ENCODE data around the gene PDXDC1.
A peak's percentile ranks its signal among the peaks of the same experiment; 100 is the strongest.
"Not testable (repeated sequence)": the region's sequence is repeated elsewhere in the genome, so short reads cannot be mapped to it uniquely, and the experiment has no call there.

Gene PDXDC1, protein sequence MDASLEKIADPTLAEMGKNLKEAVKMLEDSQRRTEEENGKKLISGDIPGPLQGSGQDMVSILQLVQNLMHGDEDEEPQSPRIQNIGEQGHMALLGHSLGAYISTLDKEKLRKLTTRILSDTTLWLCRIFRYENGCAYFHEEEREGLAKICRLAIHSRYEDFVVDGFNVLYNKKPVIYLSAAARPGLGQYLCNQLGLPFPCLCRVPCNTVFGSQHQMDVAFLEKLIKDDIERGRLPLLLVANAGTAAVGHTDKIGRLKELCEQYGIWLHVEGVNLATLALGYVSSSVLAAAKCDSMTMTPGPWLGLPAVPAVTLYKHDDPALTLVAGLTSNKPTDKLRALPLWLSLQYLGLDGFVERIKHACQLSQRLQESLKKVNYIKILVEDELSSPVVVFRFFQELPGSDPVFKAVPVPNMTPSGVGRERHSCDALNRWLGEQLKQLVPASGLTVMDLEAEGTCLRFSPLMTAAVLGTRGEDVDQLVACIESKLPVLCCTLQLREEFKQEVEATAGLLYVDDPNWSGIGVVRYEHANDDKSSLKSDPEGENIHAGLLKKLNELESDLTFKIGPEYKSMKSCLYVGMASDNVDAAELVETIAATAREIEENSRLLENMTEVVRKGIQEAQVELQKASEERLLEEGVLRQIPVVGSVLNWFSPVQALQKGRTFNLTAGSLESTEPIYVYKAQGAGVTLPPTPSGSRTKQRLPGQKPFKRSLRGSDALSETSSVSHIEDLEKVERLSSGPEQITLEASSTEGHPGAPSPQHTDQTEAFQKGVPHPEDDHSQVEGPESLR

GRCh38 chr16:14974656-14975417 is at the start of gene PDXDC1:
Gene PDXDC1 (plus strand): TSS chr16:14975026. CDS start chr16:14975200, 174 bp downstream.
- peak; percentile 95 for DNase-seq

- DNase-seq: not testable (repeated sequence)
Observed at GRCh38 chr16:14928064-14928714, 46.6 kb upstream of the PDXDC1 start.

DNA sequence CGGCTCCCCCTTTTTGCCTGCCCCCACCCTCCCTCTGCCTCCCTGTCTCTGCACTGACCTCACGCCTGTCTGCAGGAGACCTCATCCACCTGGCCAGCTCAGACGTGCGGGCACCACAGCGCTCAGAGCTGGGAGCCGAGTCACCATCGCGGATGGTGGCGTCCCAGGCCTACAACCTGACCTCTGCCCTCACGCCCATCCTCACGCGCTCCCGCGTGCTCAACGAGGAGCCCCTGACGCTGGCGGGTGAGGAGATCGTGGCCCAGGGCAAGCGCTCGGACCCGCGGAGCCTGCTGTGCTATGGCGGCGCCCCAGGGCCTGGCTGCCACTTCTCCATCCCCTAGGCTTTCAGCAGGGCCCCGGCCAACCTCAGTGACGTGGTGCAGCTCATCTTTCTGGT is 45.6 kb upstream of the PDXDC1 start:
- DNase-seq: not testable (repeated sequence)

DNA sequence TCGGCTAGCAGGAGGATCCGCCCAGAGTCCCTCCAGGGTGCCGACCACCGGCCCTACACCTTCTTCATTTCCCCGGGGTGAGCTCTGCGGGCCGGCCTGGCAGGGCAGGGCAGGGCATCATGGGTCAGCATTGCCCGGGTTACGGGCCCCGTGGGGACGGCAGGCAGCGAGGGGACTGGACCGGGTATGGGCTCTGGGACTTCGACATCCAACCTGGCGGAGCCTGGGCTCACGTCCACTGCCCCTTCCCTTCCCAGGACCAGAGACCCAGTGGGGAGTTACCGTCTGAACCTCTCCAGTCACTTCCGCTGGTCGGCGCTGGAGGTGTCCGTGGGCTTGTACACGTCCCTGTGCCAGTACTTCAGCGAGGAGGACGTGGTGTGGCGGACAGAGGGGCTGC is 44.6 kb upstream of the PDXDC1 start:
- DNase-seq: not testable (repeated sequence)

- DNase-seq: not testable (repeated sequence)
Observed at GRCh38 chr16:14930971-14931370, 43.9 kb upstream of the PDXDC1 start.

DNA sequence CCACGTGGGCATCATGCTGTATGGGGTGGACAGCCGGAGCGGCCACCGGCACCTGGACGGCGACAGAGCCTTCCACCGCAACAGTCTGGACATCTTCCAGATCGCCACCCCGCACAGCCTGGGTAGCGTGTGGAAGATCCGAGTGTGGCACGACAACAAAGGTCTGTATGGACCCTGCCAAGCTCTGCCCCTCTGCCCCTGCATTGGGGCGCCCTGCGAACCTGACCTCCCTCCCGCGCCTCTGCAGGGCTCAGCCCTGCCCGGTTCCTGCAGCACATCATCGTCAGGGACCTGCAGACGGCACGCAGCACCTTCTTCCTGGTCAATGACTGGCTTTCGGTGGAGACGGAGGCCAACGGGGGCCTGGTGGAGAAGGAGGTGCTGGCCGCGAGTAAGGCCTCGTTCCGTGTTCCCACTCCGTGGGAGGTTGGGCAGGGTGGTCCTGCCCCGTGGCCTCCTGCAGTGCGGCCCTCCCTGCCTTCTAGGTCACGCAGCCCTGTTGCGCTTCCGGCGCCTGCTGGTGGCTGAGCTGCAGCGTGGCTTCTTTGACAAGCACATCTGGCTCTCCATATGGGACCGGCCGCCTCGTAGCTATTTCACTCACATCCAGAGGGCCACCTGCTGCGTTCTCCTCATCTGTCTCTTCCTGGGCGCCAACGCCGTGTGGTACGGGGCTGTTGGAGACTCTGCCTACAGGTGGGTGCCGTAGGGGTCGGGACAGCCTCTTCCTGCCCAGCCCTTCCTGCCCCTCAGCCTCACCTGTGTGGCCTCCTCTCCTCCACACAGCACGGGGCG is 42.0 kb upstream of the PDXDC1 start:
- not testable (repeated sequence) for DNase-seq

DNA sequence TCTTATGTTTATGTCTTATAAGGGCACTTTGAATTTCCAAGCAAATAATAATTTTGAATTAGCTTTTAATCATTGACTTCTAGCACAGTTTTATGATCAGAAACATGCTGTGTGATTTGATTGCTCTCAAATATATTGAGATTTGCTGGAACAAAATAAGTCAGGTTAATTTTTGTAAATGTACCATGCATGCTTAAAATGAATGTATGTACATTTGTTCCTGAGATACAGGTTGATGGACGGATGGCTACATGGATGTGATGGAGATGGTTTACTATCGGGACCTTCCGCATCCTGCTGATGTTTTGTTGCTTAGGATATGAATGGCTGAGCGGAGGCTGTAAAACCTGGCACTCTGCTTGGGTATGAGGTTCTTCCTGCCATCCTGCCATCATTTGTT is 37.7 kb upstream of the PDXDC1 start, which contains the start of gene NPIPA1:
Gene NPIPA1, plus strand, starts transcription at position 301 of the 400 bp plus-strand sequence. Its CDS starts 0 bp downstream, at position 301.
- not testable (repeated sequence) for DNase-seq

GRCh38 chr16:14937994-14938393 is 36.8 kb upstream of the PDXDC1 start:
- not testable (repeated sequence) for DNase-seq

- DNase-seq: not testable (repeated sequence)
Observed at GRCh38 chr16:14942686-14943085, 32.1 kb upstream of the PDXDC1 start.

DNA sequence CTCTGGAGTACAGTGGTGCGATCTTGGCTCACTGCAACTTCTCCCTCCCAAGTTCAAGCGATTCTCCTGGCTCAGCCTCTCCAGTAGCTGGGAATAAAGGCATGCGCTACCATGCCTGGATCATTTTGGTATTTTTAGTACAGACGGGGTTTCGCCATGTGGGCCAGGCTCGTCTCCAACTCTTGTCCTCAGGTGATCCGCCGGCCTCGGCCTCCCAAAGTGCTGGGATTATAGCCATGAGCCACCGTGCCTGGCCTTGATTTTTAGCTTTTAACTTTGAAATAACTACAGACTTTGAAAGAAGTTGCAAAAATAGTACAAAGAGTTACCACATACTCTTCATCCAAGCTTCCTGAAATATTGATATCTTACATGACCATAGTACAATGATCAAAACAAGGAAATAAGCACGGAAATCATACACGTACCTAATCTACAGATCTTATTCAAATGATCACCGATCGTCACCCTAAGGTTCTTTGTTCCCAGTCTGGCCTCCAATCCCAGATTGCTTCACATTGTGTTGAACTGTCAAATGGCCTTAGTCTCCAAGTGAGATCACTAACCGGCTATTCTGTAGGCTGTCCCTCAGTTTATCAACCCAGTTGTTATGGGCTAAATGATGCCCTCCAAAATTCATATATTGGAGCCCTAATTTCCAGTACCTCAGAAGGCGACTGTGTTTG is 19.1 kb upstream of the PDXDC1 start:
- DNase-seq: no peak

GRCh38 chr16:14957576-14958322 is 17.1 kb upstream of the PDXDC1 start:
- no peak for DNase-seq

- DNase-seq: peak; percentile 53
Observed at GRCh38 chr16:14958323-14958600, 16.6 kb upstream of the PDXDC1 start.

- DNase-seq: no peak
Observed at GRCh38 chr16:14958970-14959369, 15.9 kb upstream of the PDXDC1 start.

- no peak for DNase-seq
Observed at GRCh38 chr16:14961405-14962186, 13.2 kb upstream of the PDXDC1 start.

DNA sequence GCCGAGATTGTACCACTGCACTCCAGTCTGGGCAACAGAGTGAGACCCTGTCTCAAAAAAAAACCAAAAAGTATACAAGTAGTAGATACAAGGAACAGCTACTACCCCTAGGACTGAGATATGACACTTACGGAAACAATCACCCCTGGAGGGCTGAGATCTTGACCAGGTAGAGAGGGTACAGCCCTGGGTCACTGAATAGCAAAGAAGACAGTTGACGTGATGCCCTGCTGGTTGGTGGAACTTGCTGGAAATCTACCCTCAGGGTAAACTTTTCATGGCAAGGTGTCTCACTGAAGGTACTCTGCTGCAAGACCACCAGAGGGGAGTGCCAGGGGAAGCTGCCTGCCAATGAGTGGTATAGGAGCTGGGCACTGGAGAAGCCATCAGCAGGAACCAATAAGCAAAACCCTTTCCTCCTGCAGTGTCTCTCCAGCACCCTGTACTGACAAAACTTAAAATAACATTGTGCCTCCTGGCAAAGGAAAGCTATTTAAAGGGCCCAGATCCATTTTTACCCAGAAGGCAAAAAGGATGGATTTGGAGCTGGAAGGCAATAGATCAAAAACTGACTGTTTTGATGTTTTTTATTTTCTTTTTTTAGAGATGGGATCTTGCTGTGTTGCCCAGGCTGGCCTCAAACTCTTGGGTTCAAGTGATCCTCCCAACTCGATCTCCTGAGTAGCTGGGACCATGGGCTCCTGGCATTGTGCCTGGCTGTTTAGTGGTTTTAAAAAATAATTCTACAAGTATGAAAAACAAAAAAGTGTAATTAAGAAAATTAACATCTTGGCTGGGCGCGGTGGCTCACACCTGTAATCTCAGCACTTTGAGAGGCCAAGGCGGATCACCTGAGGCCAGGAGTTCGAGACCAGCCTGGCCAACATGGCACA is 11.3 kb upstream of the PDXDC1 start:
- DNase-seq: no peak

DNA sequence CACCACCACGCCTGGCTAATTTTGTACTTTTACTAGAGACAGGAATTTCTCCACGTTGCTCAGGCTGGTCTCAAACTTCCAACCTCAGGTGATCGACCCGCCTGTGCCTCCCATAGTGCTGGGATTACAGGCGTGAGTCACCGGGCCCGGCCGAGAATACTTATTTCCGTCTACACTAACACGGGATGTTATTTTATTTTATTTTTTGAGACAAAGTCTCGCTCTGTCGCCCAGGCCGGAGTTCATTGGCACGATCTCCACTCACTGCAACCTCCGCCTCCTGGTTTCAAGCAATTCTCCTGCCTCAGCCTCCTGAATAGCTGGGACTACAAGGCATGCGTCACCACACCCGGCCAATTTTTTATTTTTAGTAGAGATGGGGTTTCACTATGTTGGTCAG is 9.5 kb upstream of the PDXDC1 start:
- no peak for DNase-seq

- not testable (repeated sequence) for DNase-seq
Observed at GRCh38 chr16:14969795-14970194, 5.0 kb upstream of the PDXDC1 start.

GRCh38 chr16:14971621-14972228 is 3.1 kb upstream of the PDXDC1 start:
- not testable (repeated sequence) for DNase-seq
